Astrocyte of the cerebellum (primary cell): Measurements from ENCODE around the gene DOCK8.

Experiments used
- DNase-seq: peaks from one replicate; pipeline ENCODE4 v3.0.0-alpha.2; 2011; ENCODE audit warnings: low read depth
- H3K4me3 ChIP-seq: 2 replicates; pipeline ENCODE4 v1.5.1; 2011; ENCODE audit warnings: mild to moderate bottlenecking, low read depth, low read length, moderate library complexity
- CTCF ChIP-seq: IDR thresholded peaks from 2 replicates; pipeline ENCODE4 v1.5.1; 2012; ENCODE audit warnings: low read length, low read depth, moderate library complexity, mild to moderate bottlenecking; ENCODE audit errors: missing control alignments
- in situ Hi-C: cut with HindIII; loops from 2 replicates; pipeline ENCODE4 v1.10.0; 2017; ENCODE audit warnings: low sequenced_read_pairs

The DOCK8 gene

GRCh38 chr9:297104-297972 is 82.7 kb downstream of the DOCK8 start:
- no peak overlapping the region for H3K4me3 ChIP-seq
- in situ Hi-C loops, result no loop called here
- no peak for TF ChIP-seq CTCF
- no peak for DNase-seq

DNA sequence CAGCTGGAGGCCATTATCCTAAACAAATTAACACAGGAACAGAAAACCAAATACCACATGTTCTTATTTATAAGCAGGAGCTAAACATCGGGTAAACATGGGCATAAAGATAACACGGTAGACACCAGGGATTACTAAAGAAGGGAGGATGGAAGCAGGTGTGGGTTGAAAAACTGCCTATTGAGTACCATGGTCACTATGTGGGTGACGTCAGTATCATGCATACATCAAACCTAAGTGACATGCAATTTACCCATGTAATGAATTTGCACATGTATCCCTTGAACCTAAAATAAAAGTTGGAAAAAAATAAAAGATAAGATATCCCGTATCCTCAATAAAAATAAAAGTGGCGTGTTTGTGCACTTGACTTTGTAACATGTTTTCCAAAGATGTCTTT is 88.8 kb downstream of the DOCK8 start:
- no peak for TF ChIP-seq CTCF
- no peak for DNase-seq
- H3K4me3 ChIP-seq, result no peak overlapping the region
- in situ Hi-C loops, result no loop called here

GRCh38 chr9:304106-304505 is 89.4 kb downstream of the DOCK8 start:
- no peak for TF ChIP-seq CTCF
- DNase-seq, result no peak
- no peak overlapping the region for H3K4me3 ChIP-seq
- in situ Hi-C loops, result no loop called here

GRCh38 chr9:304519-305185 is 90.0 kb downstream of the DOCK8 start:
- in situ Hi-C loops, result no loop called here
- no peak for DNase-seq
- no peak overlapping the region for H3K4me3 ChIP-seq
- no peak for TF ChIP-seq CTCF

DNA sequence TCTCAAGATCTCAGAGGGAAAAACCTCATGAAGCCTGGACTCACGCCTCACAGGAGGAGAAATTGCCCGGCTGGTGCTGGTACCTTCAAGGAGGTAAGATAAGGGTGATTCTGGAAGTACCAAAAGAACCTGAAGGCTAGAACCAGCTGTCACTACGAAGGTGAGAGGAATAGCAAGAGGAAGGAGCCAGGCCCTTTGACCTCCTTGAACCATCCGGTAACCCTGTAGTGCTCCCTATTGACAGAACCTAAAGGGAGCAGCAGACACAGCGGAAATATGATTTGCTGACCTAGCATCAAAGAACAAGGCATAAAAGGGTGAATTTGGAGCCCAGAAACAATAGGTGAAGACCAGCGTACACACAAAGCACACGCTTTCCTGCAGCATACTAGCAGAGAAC is 92.2 kb downstream of the DOCK8 start:
- no peak for TF ChIP-seq CTCF
- no peak for DNase-seq
- in situ Hi-C loops, result no loop called here
- no peak overlapping the region for H3K4me3 ChIP-seq

GRCh38 chr9:311841-312240 is 97.2 kb downstream of the DOCK8 start:
- TF ChIP-seq CTCF, result no peak
- in situ Hi-C loops, result no loop called here
- H3K4me3 ChIP-seq, result no peak overlapping the region
- no peak for DNase-seq
